ENCODE results near the gene CROCC2. TPM values are rescaled to one million over a fixed set of nuclear protein-coding genes. Genes with fewer than 3 reads are reported as not detected.

Gene CROCC2
- total and polyA plus RNA-seq, 2 of the 13 experiments (the other 11 are each of a cell fraction or from before 2014, with no cell fraction given) = not detected

DNA sequence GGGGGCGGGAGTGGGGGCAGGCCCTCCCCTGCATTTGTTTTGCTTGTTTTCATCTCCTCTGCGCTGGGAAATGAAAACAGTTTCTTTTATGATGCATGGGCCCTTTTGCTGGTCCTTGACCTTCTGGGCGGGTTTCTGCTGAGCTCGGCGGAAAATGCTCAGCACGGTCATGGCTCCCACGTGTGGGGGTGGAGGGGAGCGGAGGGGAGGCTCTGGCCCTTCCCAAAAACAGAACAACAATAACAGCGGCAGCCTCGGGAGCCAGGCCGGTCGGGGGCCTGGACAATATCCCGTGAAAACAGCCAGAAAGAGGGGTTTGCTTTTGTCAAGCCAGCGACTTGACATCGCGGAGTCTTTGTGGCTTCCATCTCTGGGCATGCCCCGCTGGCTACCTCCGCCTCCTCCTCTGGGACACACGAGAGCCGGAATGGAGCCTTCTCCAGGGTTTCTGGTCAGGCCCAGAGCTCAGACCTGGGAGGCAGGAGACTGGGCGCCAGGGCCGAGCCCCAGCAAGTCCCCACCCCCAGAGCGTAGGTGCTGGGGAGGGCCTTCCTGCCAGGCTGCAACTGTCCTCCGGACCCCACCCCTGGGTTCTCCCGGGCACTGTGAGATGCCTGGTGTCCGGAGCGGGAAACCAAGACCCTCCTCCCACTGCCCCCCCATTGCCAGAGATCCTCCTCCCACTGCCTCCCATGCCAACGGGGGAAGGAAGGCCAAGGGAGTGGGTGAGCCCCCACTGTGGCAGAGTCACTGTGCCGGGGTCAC lies 56.3 kb downstream of the CROCC2 start (continued):
- TF ChIP-seq MAFK (conservative IDR thresholded peaks at IDR 0.05 in 1 of 2, IDR thresholded peaks at IDR 0.05 in 1 of 2; ENCODE audit: low read length in 2 of 2) = peak; percentile 98 to 99
- TF ChIP-seq BRD4 (CRISPR knock-in tag; IDR thresholded peaks at IDR 0.05) = no peak
- TF ChIP-seq KDM1A (CRISPR knock-in tag; IDR thresholded peaks at IDR 0.05) = no peak
- no peak for TF ChIP-seq SOX13 (IDR thresholded peaks at IDR 0.05)
- 0 out of 4 replicates have a peak, but pooled peaks of 1 of the 2 experiments have one; percentile 3 for TF ChIP-seq SOX13 (CRISPR knock-in tag; conservative IDR thresholded peaks at IDR 0.05 in 1 of 2, IDR thresholded peaks at IDR 0.05 in 1 of 2)
- TF ChIP-seq ZBTB38 (CRISPR knock-in tag; IDR thresholded peaks at IDR 0.05) = peak; percentile 91
- TF ChIP-seq ZNF317 (CRISPR knock-in tag; IDR thresholded peaks at IDR 0.05) = no peak
- no peak for TF ChIP-seq CC2D1A (CRISPR knock-in tag; IDR thresholded peaks at IDR 0.05)
- TF ChIP-seq SOX5 (CRISPR knock-in tag; IDR thresholded peaks at IDR 0.05; ENCODE audit: borderline replicate concordance) = peak; percentile 10; the same call in 1 of the 2 replicates
- no peak; the same call in none of the 2 replicates for TF ChIP-seq ZFY (CRISPR knock-in tag; IDR thresholded peaks at IDR 0.05)
- no peak; the same call in 1 of the 2 replicates for TF ChIP-seq DR1 (CRISPR knock-in tag; IDR thresholded peaks at IDR 0.05)
- TF ChIP-seq, protein P1, sequence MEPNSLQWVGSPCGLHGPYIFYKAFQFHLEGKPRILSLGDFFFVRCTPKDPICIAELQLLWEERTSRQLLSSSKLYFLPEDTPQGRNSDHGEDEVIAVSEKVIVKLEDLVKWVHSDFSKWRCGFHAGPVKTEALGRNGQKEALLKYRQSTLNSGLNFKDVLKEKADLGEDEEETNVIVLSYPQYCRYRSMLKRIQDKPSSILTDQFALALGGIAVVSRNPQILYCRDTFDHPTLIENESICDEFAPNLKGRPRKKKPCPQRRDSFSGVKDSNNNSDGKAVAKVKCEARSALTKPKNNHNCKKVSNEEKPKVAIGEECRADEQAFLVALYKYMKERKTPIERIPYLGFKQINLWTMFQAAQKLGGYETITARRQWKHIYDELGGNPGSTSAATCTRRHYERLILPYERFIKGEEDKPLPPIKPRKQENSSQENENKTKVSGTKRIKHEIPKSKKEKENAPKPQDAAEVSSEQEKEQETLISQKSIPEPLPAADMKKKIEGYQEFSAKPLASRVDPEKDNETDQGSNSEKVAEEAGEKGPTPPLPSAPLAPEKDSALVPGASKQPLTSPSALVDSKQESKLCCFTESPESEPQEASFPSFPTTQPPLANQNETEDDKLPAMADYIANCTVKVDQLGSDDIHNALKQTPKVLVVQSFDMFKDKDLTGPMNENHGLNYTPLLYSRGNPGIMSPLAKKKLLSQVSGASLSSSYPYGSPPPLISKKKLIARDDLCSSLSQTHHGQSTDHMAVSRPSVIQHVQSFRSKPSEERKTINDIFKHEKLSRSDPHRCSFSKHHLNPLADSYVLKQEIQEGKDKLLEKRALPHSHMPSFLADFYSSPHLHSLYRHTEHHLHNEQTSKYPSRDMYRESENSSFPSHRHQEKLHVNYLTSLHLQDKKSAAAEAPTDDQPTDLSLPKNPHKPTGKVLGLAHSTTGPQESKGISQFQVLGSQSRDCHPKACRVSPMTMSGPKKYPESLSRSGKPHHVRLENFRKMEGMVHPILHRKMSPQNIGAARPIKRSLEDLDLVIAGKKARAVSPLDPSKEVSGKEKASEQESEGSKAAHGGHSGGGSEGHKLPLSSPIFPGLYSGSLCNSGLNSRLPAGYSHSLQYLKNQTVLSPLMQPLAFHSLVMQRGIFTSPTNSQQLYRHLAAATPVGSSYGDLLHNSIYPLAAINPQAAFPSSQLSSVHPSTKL (CRISPR knock-in tag; IDR thresholded peaks at IDR 0.05) = no peak
- TF ChIP-seq RFX5 (IDR thresholded peaks at IDR 0.05; ENCODE audit: low read depth, low read length) = no peak
- 0 out of 2 replicates have a peak, but pooled peaks have one; percentile 41 for TF ChIP-seq HIVEP1 (CRISPR knock-in tag; IDR thresholded peaks at IDR 0.05)
- TF ChIP-seq ZSCAN30 (CRISPR knock-in tag; IDR thresholded peaks at IDR 0.05) = no peak
- no peak for TF ChIP-seq CEBPB (IDR thresholded peaks at IDR 0.05; ENCODE audit: borderline replicate concordance, low read depth, low read length)
- TF ChIP-seq SAP130 (CRISPR knock-in tag; IDR thresholded peaks at IDR 0.05; ENCODE audit: low read depth) = peak; percentile 44
- 0 out of 2 replicates have a peak, but pooled peaks have one; percentile 30 for TF ChIP-seq NR0B2 (CRISPR knock-in tag; IDR thresholded peaks at IDR 0.05)
- TF ChIP-seq ZNF362 (CRISPR knock-in tag; IDR thresholded peaks at IDR 0.05; ENCODE audit: borderline replicate concordance) = no peak
- no peak for TF ChIP-seq ZNF563 (CRISPR knock-in tag; IDR thresholded peaks at IDR 0.05)
- TF ChIP-seq, protein P2, sequence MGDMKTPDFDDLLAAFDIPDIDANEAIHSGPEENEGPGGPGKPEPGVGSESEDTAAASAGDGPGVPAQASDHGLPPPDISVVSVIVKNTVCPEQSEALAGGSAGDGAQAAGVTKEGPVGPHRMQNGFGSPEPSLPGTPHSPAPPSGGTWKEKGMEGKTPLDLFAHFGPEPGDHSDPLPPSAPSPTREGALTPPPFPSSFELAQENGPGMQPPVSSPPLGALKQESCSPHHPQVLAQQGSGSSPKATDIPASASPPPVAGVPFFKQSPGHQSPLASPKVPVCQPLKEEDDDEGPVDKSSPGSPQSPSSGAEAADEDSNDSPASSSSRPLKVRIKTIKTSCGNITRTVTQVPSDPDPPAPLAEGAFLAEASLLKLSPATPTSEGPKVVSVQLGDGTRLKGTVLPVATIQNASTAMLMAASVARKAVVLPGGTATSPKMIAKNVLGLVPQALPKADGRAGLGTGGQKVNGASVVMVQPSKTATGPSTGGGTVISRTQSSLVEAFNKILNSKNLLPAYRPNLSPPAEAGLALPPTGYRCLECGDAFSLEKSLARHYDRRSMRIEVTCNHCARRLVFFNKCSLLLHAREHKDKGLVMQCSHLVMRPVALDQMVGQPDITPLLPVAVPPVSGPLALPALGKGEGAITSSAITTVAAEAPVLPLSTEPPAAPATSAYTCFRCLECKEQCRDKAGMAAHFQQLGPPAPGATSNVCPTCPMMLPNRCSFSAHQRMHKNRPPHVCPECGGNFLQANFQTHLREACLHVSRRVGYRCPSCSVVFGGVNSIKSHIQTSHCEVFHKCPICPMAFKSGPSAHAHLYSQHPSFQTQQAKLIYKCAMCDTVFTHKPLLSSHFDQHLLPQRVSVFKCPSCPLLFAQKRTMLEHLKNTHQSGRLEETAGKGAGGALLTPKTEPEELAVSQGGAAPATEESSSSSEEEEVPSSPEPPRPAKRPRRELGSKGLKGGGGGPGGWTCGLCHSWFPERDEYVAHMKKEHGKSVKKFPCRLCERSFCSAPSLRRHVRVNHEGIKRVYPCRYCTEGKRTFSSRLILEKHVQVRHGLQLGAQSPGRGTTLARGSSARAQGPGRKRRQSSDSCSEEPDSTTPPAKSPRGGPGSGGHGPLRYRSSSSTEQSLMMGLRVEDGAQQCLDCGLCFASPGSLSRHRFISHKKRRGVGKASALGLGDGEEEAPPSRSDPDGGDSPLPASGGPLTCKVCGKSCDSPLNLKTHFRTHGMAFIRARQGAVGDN (CRISPR knock-in tag; IDR thresholded peaks at IDR 0.05) = peak; percentile 59

Data from HepG2 (cell line).